SH-SY5Y (cell line): ENCODE measurements around the gene BRCA1.

Source experiments
- GATA2 ChIP-seq: IDR thresholded peaks from 2 replicates; pipeline ENCODE4 v1.6.1; 2011; ENCODE audit warnings: mild to moderate bottlenecking, low read depth, low read length
- GATA3 ChIP-seq: IDR thresholded peaks from 2 replicates; pipeline ENCODE4 v1.6.1; 2011; ENCODE audit warnings: low read depth, mild to moderate bottlenecking, low read length, moderate library complexity

- TF ChIP-seq GATA3: no peak
- no peak for TF ChIP-seq GATA2
Measured at GRCh38 chr17:43019418-43019817, 105.7 kb downstream of the BRCA1 start.
